HG02870 (cell line): Measurements from ENCODE around the gene NIPSNAP3A.
"Not testable (repeated sequence)": the region's sequence is repeated elsewhere in the genome, so short reads cannot be mapped to it uniquely, and the experiment has no call there.

Source experiments
- ATAC-seq: cut with Tn5 transposase; IDR thresholded peaks from one replicate; pipeline ENCODE4 v1.9.1; 2021; ENCODE audit warnings: mild to moderate bottlenecking, moderate library complexity; ENCODE audit not compliant: unreplicated experiment

NIPSNAP3A gene

DNA sequence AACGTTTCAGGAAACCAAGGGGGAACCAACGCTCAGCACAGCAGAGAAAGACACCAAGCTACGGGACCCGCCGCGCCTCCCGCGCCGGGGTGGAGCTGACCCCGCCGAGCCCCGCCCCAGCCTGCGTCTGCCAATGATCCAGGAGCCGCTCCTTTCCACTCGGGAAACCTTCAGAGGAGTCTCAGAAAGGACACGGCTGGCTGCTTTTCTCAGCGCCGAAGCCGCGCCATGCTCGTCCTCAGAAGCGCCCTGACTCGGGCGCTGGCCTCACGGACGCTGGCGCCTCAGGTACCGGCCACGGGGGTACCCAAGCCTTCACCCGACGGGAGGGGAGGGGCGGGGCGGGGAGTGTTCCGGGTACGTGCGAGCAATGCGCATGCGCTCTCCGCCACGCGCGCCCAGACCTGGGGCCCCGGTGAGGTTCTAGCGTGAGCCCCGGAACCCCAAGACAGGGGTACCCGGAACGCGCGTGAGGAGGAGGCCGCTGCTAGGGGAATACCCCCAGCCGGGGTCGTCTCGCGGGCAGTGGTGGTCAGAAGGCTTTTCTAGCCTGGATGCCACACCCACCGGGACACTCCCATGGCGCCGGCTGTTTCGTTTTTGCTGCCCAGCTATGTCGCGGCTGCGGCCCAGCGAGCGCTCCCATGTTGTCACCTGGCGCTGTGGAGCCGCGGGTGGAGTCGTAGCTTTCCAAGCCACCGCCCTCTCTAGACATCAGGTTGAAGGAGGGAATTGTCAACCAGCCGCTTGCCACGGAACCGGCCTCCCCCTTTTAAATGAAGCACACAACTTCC lies at the start of gene NIPSNAP3A:
TSS of gene NIPSNAP3A (plus strand) at position 119 of the 794 bp plus-strand sequence. CDS start at position 229, 110 bp downstream.
- peak; percentile 86 for ATAC-seq

DNA sequence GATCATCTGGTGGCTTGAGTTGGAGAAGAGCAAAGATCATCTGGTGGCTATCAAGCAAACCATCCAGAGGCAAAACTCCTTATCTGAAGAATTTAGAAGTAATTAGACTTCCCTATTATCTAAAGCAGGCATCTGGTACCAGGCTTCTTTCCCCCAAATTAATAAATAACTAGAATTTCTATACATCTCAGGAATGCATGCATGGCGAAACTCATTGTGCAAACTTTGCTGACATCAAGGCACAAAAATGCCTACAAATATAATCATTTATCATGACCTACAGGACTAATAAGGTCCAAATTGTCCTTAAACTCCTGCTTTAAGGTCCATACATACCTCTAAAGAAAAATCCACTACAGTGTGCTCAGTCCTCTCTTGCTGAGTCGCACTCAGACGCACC lies 47.2 kb upstream of the NIPSNAP3A start:
- no peak for ATAC-seq

DNA sequence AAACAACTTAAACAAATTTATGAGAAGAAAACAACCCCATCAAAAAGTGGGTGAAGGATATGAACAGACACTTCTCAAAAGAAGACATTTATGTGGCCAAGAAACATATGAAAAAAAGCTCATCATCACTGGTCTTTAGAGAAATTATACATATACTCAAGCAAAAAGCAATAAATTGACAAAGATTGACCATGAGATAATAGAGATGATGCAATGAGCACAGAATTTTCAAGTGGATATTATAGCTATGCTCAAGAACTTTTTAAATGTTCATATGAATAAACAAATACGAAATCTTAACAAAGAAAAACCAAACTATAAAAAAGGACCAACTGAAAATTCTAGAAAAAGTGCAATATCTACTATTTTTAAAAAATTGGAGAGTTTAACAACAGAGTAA lies 38.7 kb upstream of the NIPSNAP3A start:
- not testable (repeated sequence) for ATAC-seq

DNA sequence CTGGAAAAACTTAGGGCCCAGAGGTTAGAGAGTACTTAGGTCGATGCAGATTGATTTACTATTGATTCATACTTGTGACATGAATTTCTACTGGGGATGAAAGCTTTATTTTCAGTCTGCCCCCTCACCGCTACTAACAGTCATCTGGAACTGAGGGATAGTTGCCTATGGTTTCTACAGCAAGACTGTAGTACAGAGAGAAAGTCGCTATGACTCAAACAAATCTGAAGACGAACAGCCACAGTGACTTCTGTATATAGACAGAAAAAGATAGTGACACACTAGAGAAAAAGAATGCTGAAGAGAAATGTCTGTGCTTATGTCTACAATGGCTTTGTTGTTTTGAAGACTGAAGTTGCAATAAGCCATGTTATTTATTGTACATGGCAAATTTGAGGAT lies 35.9 kb upstream of the NIPSNAP3A start:
- ATAC-seq: no peak

DNA sequence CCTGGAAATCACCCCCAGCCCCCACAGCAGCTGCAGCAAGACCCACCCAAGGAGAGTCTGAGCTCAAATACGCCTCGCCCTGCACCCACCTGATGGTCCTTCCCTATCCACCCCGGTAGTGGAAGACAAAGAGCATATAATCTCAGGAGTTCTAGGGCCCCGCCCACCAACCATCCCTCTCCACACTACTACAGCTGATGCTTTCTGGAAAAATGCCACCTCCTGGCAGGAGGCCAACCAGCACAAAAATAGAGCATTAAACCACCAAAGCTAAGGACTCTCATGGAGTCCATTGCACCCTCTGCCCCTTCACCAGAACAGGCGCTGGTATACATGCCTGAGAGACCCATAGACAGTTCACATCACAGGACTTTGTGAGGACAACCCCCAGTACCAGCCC lies 22.5 kb upstream of the NIPSNAP3A start:
- no peak for ATAC-seq

DNA sequence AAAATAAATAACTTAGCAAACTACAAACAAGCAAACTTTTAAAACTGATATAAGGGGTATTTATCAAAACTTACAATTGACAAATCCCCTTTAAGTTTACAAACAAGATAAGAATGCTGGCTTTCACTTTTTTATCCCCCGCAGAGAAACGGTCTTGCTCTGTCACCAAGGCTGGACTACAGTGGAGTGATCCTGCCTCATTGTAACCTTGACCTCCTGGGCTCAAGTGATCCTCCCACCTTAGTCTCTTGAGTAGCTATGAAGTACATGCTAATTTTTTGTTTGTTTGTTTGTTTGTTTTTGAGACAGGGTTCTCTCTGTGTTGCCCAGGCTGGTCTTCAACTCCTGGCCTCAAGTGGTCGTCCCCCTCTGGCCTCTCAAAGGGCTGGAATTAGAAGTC lies 9.0 kb upstream of the NIPSNAP3A start:
- no peak for ATAC-seq

DNA sequence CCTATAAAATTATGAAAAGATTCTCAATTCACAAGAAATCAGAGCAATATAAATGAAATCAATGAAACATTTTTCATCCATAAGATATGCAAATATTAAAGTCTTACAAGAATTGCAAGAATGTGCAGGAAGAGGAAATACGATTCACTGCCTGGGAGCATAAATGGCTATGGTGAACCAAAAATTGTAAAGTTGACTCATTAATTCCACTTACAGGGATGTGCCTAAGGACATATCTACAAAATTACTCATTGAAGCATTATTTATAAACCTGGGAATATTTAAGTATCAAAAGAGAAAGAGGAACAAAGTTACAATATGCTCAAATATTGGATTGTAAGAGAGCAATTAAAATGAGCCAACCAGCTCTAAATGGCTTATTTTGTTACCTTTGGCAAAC lies 6.9 kb upstream of the NIPSNAP3A start:
- no peak for ATAC-seq

DNA sequence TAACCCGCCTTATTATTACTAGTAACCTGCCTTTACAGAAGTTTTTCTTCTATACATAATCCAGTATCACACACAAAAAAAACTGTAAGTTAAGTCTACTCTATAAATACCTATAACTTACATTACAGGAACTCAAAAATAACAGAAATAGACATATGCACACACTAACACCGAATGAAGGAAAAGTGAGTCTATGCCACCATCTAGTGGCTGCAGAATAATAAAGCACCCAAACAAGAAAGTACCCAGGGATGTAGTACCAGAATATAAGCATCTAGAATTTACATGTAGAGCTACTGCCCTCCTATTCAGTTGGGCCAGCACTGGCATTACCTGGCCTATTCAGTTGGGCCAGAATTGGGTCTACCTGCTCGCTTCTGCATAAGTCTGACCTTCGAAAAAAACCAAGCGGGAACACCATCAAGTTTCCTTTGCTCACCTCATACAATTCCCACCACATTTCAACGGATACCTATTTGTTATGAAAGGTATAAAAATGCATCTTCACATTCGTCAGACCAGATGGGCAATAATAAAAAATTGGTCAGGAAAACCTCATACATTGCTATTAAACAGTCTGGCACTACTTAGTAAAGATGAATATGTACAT lies 4.0 kb upstream of the NIPSNAP3A start:
- peak; percentile 31 for ATAC-seq

DNA sequence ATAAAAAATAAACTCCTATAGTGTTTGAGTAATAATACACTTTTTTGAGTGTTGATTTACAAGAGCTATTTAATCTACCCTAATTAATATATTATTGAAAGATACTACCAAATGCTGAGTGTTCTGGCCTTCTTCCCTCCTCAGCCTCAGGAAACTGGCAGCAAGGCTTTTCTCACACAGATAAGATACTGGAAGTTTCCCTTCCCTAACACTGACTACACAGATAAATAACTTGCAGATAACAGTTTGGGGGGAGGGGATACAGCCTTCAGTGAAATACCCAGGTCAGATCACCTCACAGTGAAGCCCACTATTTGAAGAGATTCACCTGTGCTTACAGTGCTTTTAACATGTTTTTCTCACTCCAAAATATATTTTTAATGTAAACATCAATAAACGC lies 1.6 kb upstream of the NIPSNAP3A start:
- no peak for ATAC-seq

DNA sequence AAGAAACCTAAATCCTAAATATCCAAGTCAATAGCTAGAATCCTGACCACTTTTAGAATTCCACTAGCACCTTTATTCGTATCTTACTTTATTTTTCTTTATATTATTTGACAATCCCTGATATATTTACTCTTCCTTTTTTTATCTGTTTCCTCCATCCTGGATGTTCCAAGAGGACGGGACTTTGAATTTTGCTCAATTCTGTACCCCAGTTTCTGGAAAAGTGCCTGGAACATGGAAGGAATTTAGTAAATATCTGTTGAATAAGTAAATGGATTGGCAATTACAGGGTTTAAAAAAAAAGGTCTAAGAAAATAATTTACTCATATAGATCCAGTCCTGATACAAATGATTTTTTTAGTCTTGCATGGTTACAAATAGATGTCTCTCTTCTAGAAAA lies 1.2 kb upstream of the NIPSNAP3A start:
- no peak for ATAC-seq

DNA sequence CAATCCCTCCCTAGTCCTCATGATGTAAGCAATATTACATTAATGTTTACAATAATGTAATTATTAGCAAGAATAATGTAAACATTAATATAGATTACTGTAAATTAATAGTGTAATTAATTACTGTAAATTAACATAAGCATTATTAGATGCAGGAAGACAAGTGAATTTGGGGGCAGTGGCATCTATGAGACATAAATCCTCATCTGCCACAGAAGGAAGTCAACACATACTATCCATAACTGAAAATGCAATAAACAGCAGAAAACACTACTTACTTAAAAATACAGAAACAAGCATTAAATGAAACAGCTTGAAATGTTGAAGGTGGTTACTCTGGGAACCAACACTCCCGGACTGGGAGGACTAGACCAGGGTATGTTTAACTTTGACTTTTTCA lies 685 bp upstream of the NIPSNAP3A start:
- ATAC-seq: no peak

DNA sequence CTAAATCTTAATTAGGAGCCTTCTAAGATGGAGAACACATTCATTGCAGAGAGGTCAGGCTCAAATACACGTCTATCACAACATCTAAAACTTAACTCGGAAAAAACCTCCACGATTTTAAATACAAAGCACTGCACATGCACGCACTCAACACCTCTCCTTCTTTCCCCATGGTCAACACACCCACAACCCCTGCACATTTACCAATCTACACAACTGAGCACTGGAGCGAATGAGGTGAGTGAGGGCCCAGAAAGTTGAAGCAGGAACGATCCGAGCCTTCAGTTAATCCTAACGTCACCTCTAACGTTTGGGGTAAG lies 278 bp upstream of the NIPSNAP3A start:
- ATAC-seq: no peak

DNA sequence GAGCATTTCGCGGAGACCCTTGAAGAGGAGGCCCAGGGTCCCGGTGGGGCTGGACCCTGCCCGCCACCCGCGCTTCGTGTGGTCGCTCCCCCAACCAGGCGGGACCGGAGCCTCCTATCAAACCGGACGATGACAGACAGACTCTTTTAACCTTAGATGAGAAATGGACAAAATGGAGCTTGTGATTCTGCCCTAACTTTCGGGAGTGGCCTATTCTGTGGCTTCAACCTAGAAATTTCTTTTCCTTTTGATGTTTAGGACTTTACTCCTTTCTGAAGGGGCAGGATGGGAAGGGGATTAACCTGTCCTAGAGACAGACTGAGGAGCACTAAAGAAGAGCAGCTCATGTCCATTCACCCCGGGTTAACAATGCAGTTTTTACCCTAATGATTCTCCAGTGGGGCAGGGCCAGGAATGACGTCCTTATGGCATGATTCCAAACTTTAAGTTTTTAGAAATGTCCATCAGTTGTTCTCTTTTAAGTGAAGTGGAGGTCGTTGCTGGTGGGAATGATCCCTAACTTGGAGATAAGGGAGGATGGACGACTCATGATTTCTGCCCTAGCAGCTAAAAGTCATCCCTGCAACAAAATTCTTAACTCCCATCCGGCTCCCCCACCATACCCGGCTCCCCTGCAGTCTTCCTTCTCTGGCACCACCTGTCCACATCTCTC lies 1.0 kb downstream of the NIPSNAP3A start:
- ATAC-seq: peak; percentile 2

DNA sequence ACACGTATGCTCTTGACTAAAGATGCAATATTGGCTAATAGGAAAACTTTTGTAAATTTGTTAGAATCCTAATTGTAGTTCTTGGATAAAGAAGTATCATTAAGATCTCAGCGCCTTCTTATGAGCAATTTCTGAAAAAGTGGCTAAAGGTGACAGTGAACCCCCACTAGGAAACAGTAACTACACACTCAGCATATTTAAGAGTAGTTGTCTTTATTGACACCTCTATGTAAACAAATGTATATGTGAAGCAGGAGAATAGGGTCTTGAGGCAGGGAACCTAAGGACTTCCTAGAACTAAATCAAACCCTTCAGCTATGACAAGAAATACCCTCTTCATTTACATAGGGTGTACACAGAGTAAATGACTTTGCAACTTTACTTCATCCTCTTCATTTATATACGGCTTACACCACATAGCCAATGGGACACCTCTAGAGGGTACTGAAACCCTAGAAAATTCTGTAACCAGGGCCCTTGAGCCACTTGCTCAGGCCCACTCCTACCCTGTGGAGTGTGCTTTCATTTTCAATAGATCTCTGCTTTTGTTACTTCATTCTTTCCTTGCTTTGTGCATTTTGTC lies 2.8 kb downstream of the NIPSNAP3A start:
- ATAC-seq: peak; percentile 13

DNA sequence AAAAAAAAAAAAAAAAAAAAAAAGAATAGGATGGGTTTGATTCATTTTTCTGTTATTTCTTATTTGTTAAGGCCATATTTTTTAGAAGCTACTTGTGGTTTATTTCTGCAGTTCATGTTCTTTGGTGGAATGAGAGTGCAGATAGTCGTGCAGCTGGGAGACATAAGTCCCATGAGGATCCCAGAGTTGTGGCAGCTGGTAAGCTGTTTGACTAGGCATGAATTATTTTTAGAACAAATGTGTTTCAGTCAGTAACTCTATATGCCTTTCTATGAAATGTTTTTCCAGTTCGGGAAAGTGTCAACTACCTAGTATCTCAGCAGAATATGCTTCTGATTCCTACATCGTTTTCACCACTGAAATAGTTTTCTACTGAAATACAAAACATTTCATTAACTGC lies 11.5 kb downstream of the NIPSNAP3A start:
- no peak for ATAC-seq

DNA sequence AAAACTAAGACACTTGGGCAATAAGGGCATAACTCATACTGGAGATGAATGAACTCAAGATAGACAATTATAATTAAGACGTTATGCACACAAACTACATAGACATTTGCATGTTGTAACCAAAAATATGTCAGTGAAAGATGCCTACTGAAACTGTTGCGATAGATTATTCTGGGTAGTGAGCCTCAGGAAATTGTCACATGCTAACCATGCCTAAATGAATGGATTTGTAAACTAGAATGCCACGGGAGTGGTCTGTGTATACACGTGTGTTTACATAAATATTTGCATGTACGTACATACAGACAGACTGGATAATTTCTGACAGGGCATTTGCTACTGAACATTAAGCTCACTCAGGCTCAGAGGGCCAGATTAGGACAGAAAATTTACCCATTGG lies 17.7 kb downstream of the NIPSNAP3A start:
- no peak for ATAC-seq

DNA sequence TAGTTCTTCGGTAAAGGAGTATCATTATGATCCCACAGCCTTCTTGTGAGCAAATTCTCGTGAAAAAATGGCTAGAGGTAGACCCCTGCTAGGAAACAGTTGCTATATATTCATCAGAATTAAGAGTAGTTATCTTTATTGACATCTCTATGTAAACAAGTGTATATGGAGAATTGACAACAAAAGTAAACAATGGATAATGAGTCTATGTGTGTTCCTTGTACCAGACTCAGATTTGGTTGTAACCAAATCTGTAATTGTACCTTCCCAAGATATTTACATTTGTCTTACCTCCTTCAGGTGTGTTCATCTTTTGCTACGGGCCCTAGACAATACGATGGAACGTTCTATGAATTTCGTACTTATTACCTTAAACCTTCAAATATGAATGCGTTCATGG lies 18.5 kb downstream of the NIPSNAP3A start:
- no peak for ATAC-seq

DNA sequence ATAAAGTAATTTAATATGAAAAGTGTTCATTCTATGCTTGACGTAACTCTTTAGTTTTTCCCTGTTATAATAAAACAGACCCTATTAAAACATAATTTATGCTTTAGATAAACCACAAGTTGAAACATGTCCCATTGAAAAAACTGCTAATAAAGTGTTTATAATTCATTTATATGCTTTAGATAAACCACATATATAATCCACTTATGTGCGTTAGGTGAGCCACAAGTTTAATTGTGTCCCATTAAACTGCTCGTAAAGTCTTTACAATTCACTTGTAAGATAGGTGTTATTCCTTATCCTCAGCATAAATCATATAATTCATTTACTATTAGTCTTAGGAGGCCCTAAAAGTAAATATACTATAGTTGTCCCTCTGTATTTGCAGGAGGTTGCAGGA lies 20.0 kb downstream of the NIPSNAP3A start:
- no peak for ATAC-seq

DNA sequence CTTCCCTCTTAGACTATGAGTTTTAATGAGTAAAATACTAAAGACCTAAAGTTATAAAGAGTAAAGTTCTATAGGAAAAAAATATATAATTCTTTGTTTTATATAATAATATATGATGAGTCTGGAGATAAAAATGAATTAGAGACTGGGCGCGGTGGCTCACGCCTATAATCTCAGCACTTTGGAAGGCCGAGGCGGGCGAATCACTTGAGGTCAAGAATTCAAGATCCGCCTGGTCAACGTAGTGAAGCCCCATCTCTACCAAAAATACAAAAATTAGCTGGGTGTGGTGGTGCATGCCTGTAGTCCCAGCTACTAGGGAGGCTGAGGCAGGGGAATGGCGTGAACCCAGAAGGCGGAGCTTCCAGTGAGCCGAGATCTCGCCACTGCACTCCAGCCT lies 21.5 kb downstream of the NIPSNAP3A start:
- not testable (repeated sequence) for ATAC-seq

DNA sequence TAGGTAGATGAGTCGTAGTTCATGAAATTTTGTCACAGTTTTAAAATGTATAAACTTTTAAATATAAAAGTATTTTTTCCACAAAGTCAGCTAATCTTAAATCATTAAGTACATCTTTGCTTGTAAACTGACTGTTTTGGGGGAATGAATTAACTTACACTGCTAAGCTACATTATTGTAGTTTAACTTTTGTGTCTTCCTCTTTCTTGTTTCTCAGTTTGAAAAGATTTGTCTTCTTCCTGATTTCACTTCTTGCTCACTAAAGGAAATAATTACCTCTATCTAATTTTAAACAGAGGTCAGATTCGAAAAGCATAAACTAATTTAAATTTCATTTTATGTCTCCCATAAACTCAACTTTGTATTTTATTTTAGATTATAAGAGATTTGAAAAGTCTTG lies 22.2 kb downstream of the NIPSNAP3A start:
- ATAC-seq: peak; percentile 42

DNA sequence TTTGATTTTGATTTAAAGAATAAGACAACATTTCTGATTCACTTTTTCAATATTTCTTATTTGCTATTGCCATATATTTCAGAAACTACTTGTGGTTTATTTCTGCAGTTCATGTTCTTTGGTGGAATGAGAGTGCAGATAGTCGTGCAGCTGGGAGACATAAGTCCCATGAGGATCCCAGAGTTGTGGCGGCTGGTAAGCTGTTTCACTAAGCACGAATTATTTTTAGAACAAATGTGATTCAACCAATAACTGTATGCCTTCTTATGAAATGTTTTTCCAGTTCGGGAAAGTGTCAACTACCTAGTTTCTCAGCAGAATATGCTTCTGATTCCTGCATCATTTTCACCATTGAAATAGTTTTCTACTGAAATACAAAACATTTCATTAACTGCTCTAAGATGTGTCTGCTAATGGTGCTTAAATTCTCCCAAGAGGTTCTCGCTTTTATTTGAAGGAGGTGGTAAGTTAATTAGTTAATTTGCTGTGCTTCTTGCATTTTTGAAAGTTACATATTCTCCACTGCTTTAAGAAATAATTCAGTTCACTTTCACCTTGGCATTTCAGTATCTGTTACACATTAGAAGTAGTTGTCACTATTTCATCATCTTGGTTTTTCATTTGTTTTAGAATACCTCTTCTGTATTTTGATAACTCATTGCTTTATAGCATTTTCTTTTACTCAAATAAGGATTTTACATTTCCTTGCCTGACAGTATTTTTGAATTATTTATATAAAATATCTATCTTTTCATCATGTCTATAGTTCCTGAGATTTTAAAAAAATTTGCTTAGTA lies 25.4 kb downstream of the NIPSNAP3A start:
- ATAC-seq: no peak
